ENCODE data around the gene KMO. TPM values are rescaled to one million over a fixed set of nuclear protein-coding genes. Genes with fewer than 3 reads are reported as not detected.

KMO gene
- total and polyA plus RNA-seq, 8 donors, result 0.06 to 0.33 (median 0.18) TPM; not detected in 5

GRCh38 chr1:241632987-241633386 is 100.8 kb downstream of the KMO start:
- Histone ChIP-seq H3K4me3 (no peak overlapping the region), H3K27me3 (no peaks in the 10 kb centered on the region), H3K27ac (no peak overlapping the region), H3K4me1 (peaks cover 0 to 22% (median 13%) of the 10 kb centered on the region in 4 donors), H3K36me3 (peaks cover 0 to 19% (median 11%) of the 10 kb centered on the region in 4 donors), H3K9me3 (no peaks in the 10 kb centered on the region)
- TF ChIP-seq POLR2A (IDR thresholded peaks at IDR 0.05) (no peak), CTCF (IDR thresholded peaks at IDR 0.05) (no peak), POLR2AphosphoS5 (IDR thresholded peaks at IDR 0.05) (no peak), EP300 (IDR thresholded peaks at IDR 0.05) (no peak)
- no peak for DNase-seq
- WGBS, 5 donors, result 91 to 97% (median 94%) methylated on average over 3 of the region's 3 CpGs
- intact Hi-C loops (cut with DNase I; ENCODE audit: low total_unique reads), result no loop called here

DNA sequence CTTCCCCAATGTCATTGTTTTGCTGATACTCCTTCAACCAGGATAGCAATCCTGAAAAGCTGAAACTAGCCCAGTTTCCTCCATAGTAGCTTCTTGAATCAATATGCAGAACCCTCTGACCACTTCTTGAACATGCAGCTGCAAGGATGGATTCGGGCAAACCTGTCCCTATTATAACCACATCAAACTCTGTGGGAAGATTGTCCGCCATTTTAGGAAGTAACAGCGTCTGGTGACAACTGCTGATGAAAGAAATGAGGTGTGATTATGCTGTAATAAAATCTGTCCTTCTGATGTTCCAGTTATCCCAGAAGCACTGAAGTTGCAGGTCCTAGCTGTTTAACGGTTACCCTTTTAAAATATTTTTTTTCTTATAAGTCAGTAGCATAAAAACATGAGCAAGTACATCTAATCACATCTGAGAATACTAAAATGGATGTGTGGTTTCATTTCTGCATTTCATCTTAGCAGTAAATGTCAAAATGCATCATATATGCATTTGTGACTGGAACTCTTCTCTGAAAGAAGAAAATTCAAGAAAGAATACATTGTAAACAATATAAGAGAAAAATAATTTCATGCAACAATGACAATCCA is 103.5 kb downstream of the KMO start:
- no peaks in the 10 kb centered on the region for H3K27me3 ChIP-seq
- no peaks in the 10 kb centered on the region for H3K9me3 ChIP-seq
- WGBS, 5 donors, result 88 to 94% (median 92%) methylated on average over 4 of the region's 4 CpGs
- DNase-seq, result no peak
- no peak overlapping the region for H3K4me3 ChIP-seq
- H3K4me1 ChIP-seq, result peaks cover 2 to 38% (median 25%) of the 10 kb centered on the region in 4 donors
- intact Hi-C loops (cut with DNase I; ENCODE audit: low total_unique reads), result no loop called here
- TF ChIP-seq CTCF (IDR thresholded peaks at IDR 0.05) (no peak), POLR2A (IDR thresholded peaks at IDR 0.05) (no peak), POLR2AphosphoS5 (IDR thresholded peaks at IDR 0.05) (no peak), EP300 (IDR thresholded peaks at IDR 0.05) (no peak)
- H3K36me3 ChIP-seq, result peaks cover 0 to 19% (median 11%) of the 10 kb centered on the region in 4 donors
- H3K27ac ChIP-seq, result no peak overlapping the region

DNA sequence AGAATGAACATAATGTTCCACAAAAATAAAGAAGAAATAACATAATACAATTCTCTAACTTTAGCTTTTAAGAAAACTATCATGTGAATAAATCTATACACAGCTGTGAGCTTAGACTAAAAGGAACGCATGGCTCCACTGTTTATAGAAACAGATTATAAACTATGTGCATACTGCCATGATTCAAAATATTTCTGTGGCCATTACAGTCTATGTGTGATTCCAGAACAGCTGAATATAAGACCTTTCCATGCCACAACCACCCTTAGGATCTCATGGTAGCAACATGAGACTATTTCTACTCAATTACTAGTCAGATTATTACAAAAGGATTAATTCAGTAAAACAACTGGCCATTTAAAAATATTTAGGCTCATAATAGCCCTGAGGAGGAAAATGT is 104.1 kb downstream of the KMO start:
- no peak for DNase-seq
- H3K36me3 ChIP-seq, result peaks cover 0 to 19% (median 11%) of the 10 kb centered on the region in 4 donors
- TF ChIP-seq POLR2AphosphoS5 (IDR thresholded peaks at IDR 0.05) (no peak), CTCF (IDR thresholded peaks at IDR 0.05) (no peak), POLR2A (IDR thresholded peaks at IDR 0.05) (no peak), EP300 (IDR thresholded peaks at IDR 0.05) (no peak)
- WGBS, 5 donors, result 60 to 68% (median 63%) methylated on average over 1 of the region's 1 CpG
- no peak overlapping the region for H3K4me3 ChIP-seq
- peaks cover 4 to 44% (median 29%) of the 10 kb centered on the region in 4 donors for H3K4me1 ChIP-seq
- no peak overlapping the region for H3K27ac ChIP-seq
- intact Hi-C loops (cut with DNase I; ENCODE audit: low total_unique reads), result no loop called here
- H3K9me3 ChIP-seq, result no peaks in the 10 kb centered on the region
- no peaks in the 10 kb centered on the region for H3K27me3 ChIP-seq

DNA sequence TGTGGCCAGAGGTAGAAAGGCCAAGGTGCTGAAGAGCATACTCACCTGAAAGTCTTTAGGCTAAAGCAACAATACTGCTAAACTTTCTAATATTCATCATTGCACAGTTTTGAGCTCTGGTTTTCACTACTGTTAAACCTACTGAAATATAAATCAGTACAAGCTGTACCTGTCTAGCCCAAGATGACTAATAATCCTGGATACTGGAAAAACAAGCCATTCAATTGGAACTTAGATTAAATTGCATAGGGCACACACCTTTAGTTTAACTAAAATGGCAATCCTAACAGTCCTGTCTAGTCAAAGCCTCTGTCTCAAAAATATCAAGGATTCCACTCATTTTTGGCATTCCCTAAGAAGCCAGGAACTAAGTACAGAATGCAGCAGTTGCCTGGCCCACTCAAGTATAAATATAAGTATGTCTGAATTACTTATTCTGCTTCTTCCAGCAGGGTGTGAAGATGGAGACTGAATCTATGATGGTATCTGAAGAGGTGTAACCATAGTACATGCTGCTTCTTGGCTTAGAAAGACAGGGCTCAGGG is 104.9 kb downstream of the KMO start:
- no peak overlapping the region for H3K4me3 ChIP-seq
- peaks cover 4 to 46% (median 29%) of the 10 kb centered on the region in 4 donors for H3K4me1 ChIP-seq
- TF ChIP-seq EP300 (IDR thresholded peaks at IDR 0.05) (no peak), CTCF (IDR thresholded peaks at IDR 0.05) (no peak), POLR2A (IDR thresholded peaks at IDR 0.05) (no peak), POLR2AphosphoS5 (IDR thresholded peaks at IDR 0.05) (no peak)
- H3K36me3 ChIP-seq, result peaks cover 0 to 18% (median 11%) of the 10 kb centered on the region in 4 donors
- H3K9me3 ChIP-seq, result no peaks in the 10 kb centered on the region
- no peak overlapping the region for H3K27ac ChIP-seq
- intact Hi-C loops (cut with DNase I; ENCODE audit: low total_unique reads), result no loop called here
- no peaks in the 10 kb centered on the region for H3K27me3 ChIP-seq
- DNase-seq, result no peak
